GM19467 (cell line): Measurements from ENCODE around the gene SNED1.
"Not testable (repeated sequence)": the region's sequence is repeated elsewhere in the genome, so short reads cannot be mapped to it uniquely, and the experiment has no call there.

ENCODE experiments used
- ATAC-seq: cut with Tn5 transposase; IDR thresholded peaks from one replicate; pipeline ENCODE4 v1.9.1; 2021; ENCODE audit warnings: mild to moderate bottlenecking, moderate library complexity; ENCODE audit not compliant: unreplicated experiment

SNED1 gene

GRCh38 chr2:241081643-241082340 is 83.4 kb downstream of the SNED1 start:
- ATAC-seq: no peak

GRCh38 chr2:241082341-241083090 is 84.1 kb downstream of the SNED1 start:
- ATAC-seq: no peak

GRCh38 chr2:241083091-241083415 is 84.6 kb downstream of the SNED1 start:
- no peak for ATAC-seq

GRCh38 chr2:241084856-241085444 is 86.5 kb downstream of the SNED1 start:
- ATAC-seq: no peak

- peak; percentile 55 for ATAC-seq
Observed at GRCh38 chr2:241087420-241088268, 89.2 kb downstream of the SNED1 start.

- peak; percentile 44 for ATAC-seq
Observed at GRCh38 chr2:241088376-241088775, 90.0 kb downstream of the SNED1 start.

GRCh38 chr2:241088791-241089732 is 90.6 kb downstream of the SNED1 start:
- no peak for ATAC-seq

GRCh38 chr2:241091201-241091600 is 92.8 kb downstream of the SNED1 start:
- no peak for ATAC-seq

- no peak for ATAC-seq
Observed at GRCh38 chr2:241091734-241092445, 93.5 kb downstream of the SNED1 start.

GRCh38 chr2:241092677-241093076 is 94.3 kb downstream of the SNED1 start:
- ATAC-seq: no peak

- ATAC-seq: not testable (repeated sequence)
Observed at GRCh38 chr2:241093133-241093781, 94.8 kb downstream of the SNED1 start.

- no peak for ATAC-seq
Observed at GRCh38 chr2:241094172-241094571, 95.8 kb downstream of the SNED1 start.

GRCh38 chr2:241094924-241095420 is 96.6 kb downstream of the SNED1 start:
- no peak for ATAC-seq

- ATAC-seq: no peak
Observed at GRCh38 chr2:241095594-241096290, 97.3 kb downstream of the SNED1 start.

GRCh38 chr2:241096979-241097378 is 98.6 kb downstream of the SNED1 start:
- no peak for ATAC-seq

- ATAC-seq: no peak
Observed at GRCh38 chr2:241099246-241099645, 100.8 kb downstream of the SNED1 start.

GRCh38 chr2:241102239-241102803 is 103.9 kb downstream of the SNED1 start, which contains the start of gene MTERF4:
MTERF4 (minus strand) TSS chr2:241102287; CDS start chr2:241102273, 14 bp downstream.
- peak; percentile 81 for ATAC-seq

- ATAC-seq: no peak
Observed at GRCh38 chr2:241103176-241103595, 104.8 kb downstream of the SNED1 start.
